Panc1 (cell line): Measurements from ENCODE around the gene AGPAT3. TPM values are rescaled to one million over a fixed set of nuclear protein-coding genes. Genes with fewer than 3 reads are reported as not detected.

ENCODE experiments used
- ATAC-seq: fragments of 200-7000 bp; cut with Tn5 transposase; 2 replicates; pipeline ENCODE4 v1.9.1; 2020; ENCODE audit warnings: mild to moderate bottlenecking, moderate library complexity
- BruUV-seq: library from RNA; stranded (reverse); fragments of 400-500 nt; replicated peaks from 2 replicates; lab custom pipeline; 2021; lab: Mats Ljungman, UMichigan
- CTCF ChIA-PET: fragments of 300-600 bp; sonication (Branson Sonifier 250); formaldehyde crosslinking; loops from one replicate; lab custom pipeline; 2022; ENCODE audit warnings: antibody characterized with exemption; lab: Charles Lee
- POLR2A ChIA-PET: fragments of 300-600 bp; sonication (Branson Sonifier 250); formaldehyde crosslinking; loops from one replicate; lab custom pipeline; 2022; ENCODE audit warnings: antibody characterized with exemption; lab: Charles Lee
- DNase-seq: peaks from one replicate; pipeline ENCODE4 v3.0.0-alpha.2; 2010; ENCODE audit warnings: low read depth, low spot score
- H3K27ac ChIP-seq: 2 replicates; pipeline ENCODE4 v1.5.1; 2011; ENCODE audit warnings: mild to moderate bottlenecking, low read length, inconsistent platforms
- H3K27me3 ChIP-seq: fragments of 200-500 bp; sonication (Bioruptor generic); 2 replicates; pipeline ENCODE4 v1.6.0; 2014; ENCODE audit warnings: low read length, inconsistent platforms; ENCODE audit not compliant: control insufficient read depth, insufficient read depth
- H3K36me3 ChIP-seq: fragments of 200-500 bp; sonication (Bioruptor generic); 2 replicates; pipeline ENCODE4 v1.5.1; 2014; ENCODE audit warnings: inconsistent platforms, mild to moderate bottlenecking, low read length, moderate library complexity; ENCODE audit not compliant: control insufficient read depth, insufficient read depth
- H3K4me1 ChIP-seq: 2 replicates; pipeline ENCODE4 v1.5.1; 2011; ENCODE audit warnings: inconsistent platforms, mild to moderate bottlenecking, low read length, moderate library complexity; ENCODE audit not compliant: control insufficient read depth, insufficient read depth
- H3K4me3 ChIP-seq, 2 experiments: 2 replicates each; pipeline ENCODE4 v1.5.1; 2011 to 2012; ENCODE audit warnings: low read depth in 2 of 2, low read length in 2 of 2, mild to moderate bottlenecking in 2 of 2, inconsistent platforms in 1 of 2, moderate library complexity in 1 of 2
- H3K9me3 ChIP-seq: fragments of 200-500 bp; sonication (Bioruptor generic); 2 replicates; pipeline ENCODE4 v1.5.1; 2014; ENCODE audit warnings: low read depth, mild to moderate bottlenecking, inconsistent platforms, low read length, moderate library complexity; ENCODE audit not compliant: control insufficient read depth, insufficient read depth
- CTCF ChIP-seq: fragments of 450-650 bp; IDR thresholded peaks from 2 replicates; pipeline ENCODE4 v1.5.1; 2017; ENCODE audit warnings: mild to moderate bottlenecking
- POLR2AphosphoS5 ChIP-seq: IDR thresholded peaks from 2 replicates; pipeline ENCODE4 v1.6.1; 2012; ENCODE audit warnings: mild to moderate bottlenecking, low read depth, low read length, moderate library complexity
- REST ChIP-seq, 2 experiments: IDR thresholded peaks; 2 replicates each; pipeline ENCODE4 v1.6.1; 2011 to 2012; ENCODE audit warnings: low read depth in 2 of 2, control low read depth in 1 of 2, low read length in 1 of 2, mild to moderate bottlenecking in 1 of 2, moderate library complexity in 1 of 2; ENCODE audit not compliant: insufficient read depth in 1 of 2
- SIN3A ChIP-seq: IDR thresholded peaks from 2 replicates; pipeline ENCODE4 v1.6.1; 2012; ENCODE audit warnings: low read depth, mild to moderate bottlenecking, low read length, moderate library complexity, borderline replicate concordance; ENCODE audit not compliant: insufficient read depth
- TCF7L2 ChIP-seq: IDR thresholded peaks from 2 replicates; pipeline ENCODE4 v1.6.1; 2011; ENCODE audit warnings: mild to moderate bottlenecking, low read depth, low read length, inconsistent platforms
- in situ Hi-C: cut with HindIII; loops from 2 replicates; pipeline ENCODE4 v1.10.0; 2016; ENCODE audit warnings: low sequenced_read_pairs, low pct_unique_long_range_greater_than_20kb
- intact Hi-C: fragments of 100-400 bp; cut with micrococcal nuclease; formaldehyde crosslinking; loops from one replicate; pipeline ENCODE4 v1.10.0; 2022; ENCODE audit not compliant: unreplicated experiment
- total RNA-seq: library from RNA; stranded (reverse); gene quantifications from one replicate; pipeline ENCODE4 v1.2.1, GENCODE V29; 2021; ENCODE audit not compliant: unreplicated experiment

The AGPAT3 gene
- total RNA-seq, 1 experiment from 2014 or later, result 40.1 TPM

GRCh38 chr21:43867948-43868347 lies 2.9 kb downstream of the AGPAT3 start:
- H3K4me1 ChIP-seq, result peaks cover 16% of the 10 kb centered on the region
- H3K9me3 ChIP-seq, result no peaks in the 10 kb centered on the region
- ATAC-seq (no peak), DNase-seq (no peak)
- ChIA-PET POLR2A (no interaction called here), CTCF (no interaction called here)
- in situ Hi-C loops, result loop anchor here (5.0 kb wide), 1 partner anchor 39 kb away; no protein-coding TSS in a partner anchor
- TF ChIP-seq POLR2AphosphoS5 (no peak), REST (IDR thresholded peaks at IDR 0.05; ENCODE audit: insufficient read depth in 1 of 2, low read depth in 2 of 2, low read length in 1 of 2) (no peak), CTCF (no peak), SIN3A (no peak), TCF7L2 (no peak)
- H3K27ac ChIP-seq, result no peak overlapping the region
- H3K4me3 ChIP-seq, result no peak overlapping the region
- no peaks in the 10 kb centered on the region for H3K27me3 ChIP-seq
- no TSS peak for BruUV-seq
- intact Hi-C loops, result no loop called here
- no peaks in the 10 kb centered on the region for H3K36me3 ChIP-seq

GRCh38 chr21:43868461-43868860 lies 3.4 kb downstream of the AGPAT3 start:
- in situ Hi-C loops, result loop anchor here (5.0 kb wide), 1 partner anchor 39 kb away; no protein-coding TSS in a partner anchor
- TF ChIP-seq CTCF, result no peak
- no peak for TF ChIP-seq POLR2AphosphoS5
- no peak for TF ChIP-seq SIN3A
- TF ChIP-seq REST (IDR thresholded peaks at IDR 0.05; ENCODE audit: insufficient read depth in 1 of 2, low read depth in 2 of 2, low read length in 1 of 2), result no peak
- ChIA-PET POLR2A (no interaction called here), CTCF (no interaction called here)
- Histone ChIP-seq H3K9me3 (no peaks in the 10 kb centered on the region), H3K4me1 (peaks cover 16% of the 10 kb centered on the region), H3K36me3 (no peaks in the 10 kb centered on the region), H3K4me3 (no peak overlapping the region), H3K27ac (no peak overlapping the region), H3K27me3 (no peaks in the 10 kb centered on the region)
- no TSS peak for BruUV-seq
- intact Hi-C loops, result no loop called here
- ATAC-seq, result no peak
- no peak for DNase-seq
